Activated CD4-positive, alpha-beta memory T cell treated with anti-CD3 and anti-CD28 coated beads, Interleukin-2, amount 10 ng/mL, durations not matched to agents 7 days and 5 days (primary cell): ENCODE measurements around the gene WNT8A. TPM values are rescaled to one million over a fixed set of nuclear protein-coding genes. Genes with fewer than 3 reads are reported as not detected.

Source experiments
- CTCF ChIA-PET: fragments of 350-600 bp; sonication (Branson Sonifier 250); formaldehyde crosslinking; loops from one replicate; lab custom pipeline; 2021; ENCODE audit warnings: antibody characterized with exemption, inconsistent platforms; lab: Charles Lee
- POLR2A ChIA-PET: fragments of 350-600 bp; sonication (Branson Sonifier 250); formaldehyde crosslinking; loops from one replicate; lab custom pipeline; 2021; ENCODE audit warnings: antibody characterized with exemption; lab: Charles Lee
- DNase-seq: peaks from one replicate; pipeline ENCODE4 v3.0.0-alpha.2; 2020
- H3K27ac Mint-ChIP-seq: one replicate; pipeline ENCODE4 v1.8.0; 2021; ENCODE audit warnings: mild to moderate bottlenecking, mixed read lengths
- H3K27me3 Mint-ChIP-seq: one replicate; pipeline ENCODE4 v1.8.0; 2021; ENCODE audit warnings: mixed read lengths
- H3K36me3 Mint-ChIP-seq: one replicate; pipeline ENCODE4 v1.8.0; 2021; ENCODE audit warnings: low read depth, mixed read lengths
- H3K4me1 Mint-ChIP-seq: one replicate; pipeline ENCODE4 v1.8.0; 2021; ENCODE audit warnings: mixed read lengths
- H3K4me3 Mint-ChIP-seq: one replicate; pipeline ENCODE4 v1.8.0; 2021; ENCODE audit warnings: mild to moderate bottlenecking, mixed read lengths
- H3K9me3 Mint-ChIP-seq: one replicate; pipeline ENCODE4 v1.8.0; 2021; ENCODE audit warnings: mixed read lengths
- total RNA-seq, 2 experiments: library from RNA; stranded (reverse); gene quantifications; one replicate each; pipeline ENCODE4 v1.2.3, GENCODE V29; 2021

The WNT8A gene
- total RNA-seq, 2 experiments from 2014 or later = not detected

DNA sequence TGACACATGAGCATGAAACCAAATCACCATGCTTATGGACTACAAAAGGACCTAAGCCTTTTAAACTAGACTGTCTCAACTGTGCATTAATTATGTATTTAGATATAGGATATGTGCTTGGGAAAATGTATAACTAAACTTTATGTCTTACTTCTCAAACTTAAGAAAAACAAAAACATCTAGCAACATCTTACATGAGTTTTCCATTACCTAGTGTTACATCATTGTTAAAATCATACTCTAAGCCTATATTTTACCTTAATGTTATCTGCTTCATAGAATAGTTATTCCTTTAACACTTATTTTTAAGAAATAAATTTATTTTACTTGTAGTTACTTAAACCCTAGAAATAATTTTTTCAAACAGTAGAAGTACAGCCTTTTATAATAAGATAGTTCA is 31.4 kb downstream of the WNT8A start:
- POLR2A ChIA-PET = no interaction called here
- CTCF ChIA-PET = interaction anchor here (1.1 kb wide), 1 partner anchor 79 kb away, joined by 3 read pairs; no protein-coding TSS in a partner anchor

DNA sequence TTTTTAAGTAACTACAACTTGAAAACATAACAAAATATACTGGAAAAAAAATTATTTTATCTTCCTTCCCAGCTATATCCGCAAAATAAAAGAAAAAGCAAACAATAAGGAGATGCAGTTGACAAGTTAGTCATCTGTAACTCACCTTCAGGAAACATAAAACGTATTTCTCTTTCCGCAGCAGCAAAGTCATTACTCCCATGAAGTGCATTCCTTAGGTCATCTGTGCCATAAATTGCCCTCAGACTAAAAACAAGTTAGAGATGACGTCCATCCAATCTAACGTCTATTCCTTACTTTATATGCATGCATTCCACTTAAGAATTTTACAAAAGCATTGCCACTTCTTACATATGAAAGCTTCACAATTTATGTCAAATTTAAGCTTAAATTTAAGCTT is 44.5 kb downstream of the WNT8A start:
- DNase-seq = no peak
- CTCF ChIA-PET = interaction anchor here (1.1 to 2.0 kb wide), 2 partner anchors 51 to 59 kb away, joined by 5 to 14 read pairs; no protein-coding TSS in a partner anchor
- Mint-ChIP-seq H3K36me3 (no peaks in the 10 kb centered on the region), H3K9me3 (no peaks in the 10 kb centered on the region), H3K27me3 (peaks cover 24% of the 10 kb centered on the region), H3K4me1 (peaks cover 2% of the 10 kb centered on the region), H3K27ac (no peak overlapping the region), H3K4me3 (no peak overlapping the region)
- POLR2A ChIA-PET = no interaction called here

More for the DNA sequence above, 31.4 kb downstream of the WNT8A start:
- H3K27ac Mint-ChIP-seq = no peak overlapping the region
- no peaks in the 10 kb centered on the region for H3K9me3 Mint-ChIP-seq
- no peaks in the 10 kb centered on the region for H3K4me1 Mint-ChIP-seq
- H3K36me3 Mint-ChIP-seq = no peaks in the 10 kb centered on the region
- DNase-seq = no peak
- H3K27me3 Mint-ChIP-seq = peaks cover 21% of the 10 kb centered on the region
- H3K4me3 Mint-ChIP-seq = no peak overlapping the region

DNA sequence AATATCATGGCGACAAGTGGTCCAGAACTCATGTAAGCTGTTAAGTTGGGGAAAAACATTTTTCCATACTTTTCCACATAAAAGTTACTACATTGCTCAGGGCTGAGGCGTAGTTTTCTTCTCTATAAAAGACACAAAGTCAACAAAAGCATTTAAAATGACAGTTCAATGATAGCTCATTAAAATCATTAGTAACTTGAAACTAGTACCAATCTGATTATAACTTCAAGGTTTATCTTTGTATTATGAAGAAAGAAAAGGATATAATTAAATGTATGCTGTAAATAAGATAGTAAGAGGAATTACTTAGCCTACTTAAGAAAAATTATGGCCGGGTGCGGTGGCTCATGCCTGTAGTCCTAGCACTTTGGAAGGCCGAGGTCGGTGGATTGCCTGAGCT is 45.5 kb downstream of the WNT8A start:
- H3K4me3 Mint-ChIP-seq = no peak overlapping the region
- peaks cover 3% of the 10 kb centered on the region for H3K4me1 Mint-ChIP-seq
- CTCF ChIA-PET = interaction anchor here (0.5 to 2.0 kb wide), 6 partner anchors 26 to 498 kb away, joined by 3 to 14 read pairs (median 4); no protein-coding TSS in a partner anchor
- no peaks in the 10 kb centered on the region for H3K9me3 Mint-ChIP-seq
- no peaks in the 10 kb centered on the region for H3K36me3 Mint-ChIP-seq
- POLR2A ChIA-PET = interaction anchor here (0.6 kb wide), 1 partner anchor 68 kb away, joined by 3 read pairs; no protein-coding TSS in a partner anchor
- H3K27ac Mint-ChIP-seq = no peak overlapping the region
- peaks cover 22% of the 10 kb centered on the region for H3K27me3 Mint-ChIP-seq
- DNase-seq = no peak

DNA sequence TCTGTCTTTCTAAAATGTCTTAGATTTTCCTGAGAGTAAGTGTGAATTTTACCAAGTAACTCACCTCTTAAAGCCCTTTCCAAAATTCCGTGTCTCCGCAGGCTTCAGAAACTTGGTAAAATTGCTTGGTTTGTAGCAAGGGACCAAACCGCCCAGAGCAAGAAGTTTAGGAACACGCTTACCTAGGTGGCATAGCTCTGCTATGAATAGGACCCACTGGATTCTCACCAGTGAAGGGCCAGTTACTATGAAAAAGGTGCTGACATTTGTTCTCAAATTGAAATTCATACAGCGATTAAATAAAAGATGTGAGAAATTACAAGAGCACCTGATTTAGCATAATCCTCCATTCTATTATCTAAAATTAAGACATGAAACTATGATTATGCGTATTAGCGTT is 48.7 kb downstream of the WNT8A start:
- no peak for DNase-seq
- Mint-ChIP-seq H3K4me3 (no peak overlapping the region), H3K27ac (no peak overlapping the region), H3K4me1 (peaks cover 3% of the 10 kb centered on the region), H3K9me3 (no peaks in the 10 kb centered on the region), H3K27me3 (peaks cover 24% of the 10 kb centered on the region), H3K36me3 (no peaks in the 10 kb centered on the region)
- POLR2A ChIA-PET = no interaction called here
- CTCF ChIA-PET = interaction anchor here (0.6 to 3.7 kb wide), 21 partner anchors 12 to 505 kb away, joined by 3 to 88 read pairs (median 4); partner anchors contain the start of gene PKD2L2

DNA sequence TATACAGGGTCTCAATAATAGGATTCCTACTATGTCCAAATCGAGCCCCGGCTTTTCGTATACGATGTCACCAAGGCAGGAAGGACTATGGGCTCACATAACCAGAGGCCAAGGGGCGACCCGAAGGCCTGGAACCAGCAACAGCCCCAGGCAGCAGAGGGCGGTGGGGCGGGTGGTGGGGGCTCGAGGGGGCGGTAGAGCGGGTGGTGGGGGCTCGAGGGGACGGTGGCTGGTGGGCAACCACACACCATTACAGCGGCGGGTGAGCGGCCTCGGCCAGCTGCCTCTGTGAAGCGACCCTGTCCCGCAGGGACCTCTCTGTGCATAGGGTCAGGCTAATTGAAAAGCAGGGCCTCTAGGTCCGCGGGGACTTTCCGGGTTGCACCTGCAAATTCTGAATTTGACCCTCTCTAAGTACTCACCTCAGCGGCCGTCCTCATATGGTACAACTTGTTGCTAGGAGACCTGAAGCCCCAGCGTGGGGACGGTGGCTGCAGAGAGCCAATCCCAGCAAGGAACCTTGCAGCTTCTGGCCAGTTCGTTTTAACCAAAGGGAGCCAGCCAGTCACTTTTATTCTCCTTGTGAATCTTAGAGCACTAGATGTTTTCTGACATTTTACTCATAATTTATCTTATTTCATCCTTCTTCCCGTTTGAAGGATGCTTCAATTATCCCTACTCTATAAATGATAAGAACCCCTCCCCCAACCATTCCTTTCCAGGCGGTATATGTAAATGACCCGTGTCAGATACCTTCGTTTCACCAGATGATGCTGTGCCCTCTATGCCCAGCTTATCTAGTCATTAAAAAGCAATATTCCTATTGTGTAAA is 55.3 kb downstream of the WNT8A start, which contains the start of gene NME5:
Gene NME5 (minus strand): TSS at position 480 of the 832 bp plus-strand sequence. CDS start 648 bp downstream, outside the sequence.
- no peaks in the 10 kb centered on the region for H3K4me1 Mint-ChIP-seq
- H3K27me3 Mint-ChIP-seq = peaks cover 10% of the 10 kb centered on the region
- CTCF ChIA-PET = interaction anchor here (1.2 kb wide), 1 partner anchor 61 kb away, joined by 4 read pairs; no protein-coding TSS in a partner anchor
- no peak within 1 kb of the TSS for H3K27ac Mint-ChIP-seq
- DNase-seq = no peak
- POLR2A ChIA-PET = no interaction called here
- no peaks in the 10 kb centered on the region for H3K9me3 Mint-ChIP-seq
- no peak within 1 kb of the TSS for H3K4me3 Mint-ChIP-seq
- no peaks in the 10 kb centered on the region for H3K36me3 Mint-ChIP-seq

DNA sequence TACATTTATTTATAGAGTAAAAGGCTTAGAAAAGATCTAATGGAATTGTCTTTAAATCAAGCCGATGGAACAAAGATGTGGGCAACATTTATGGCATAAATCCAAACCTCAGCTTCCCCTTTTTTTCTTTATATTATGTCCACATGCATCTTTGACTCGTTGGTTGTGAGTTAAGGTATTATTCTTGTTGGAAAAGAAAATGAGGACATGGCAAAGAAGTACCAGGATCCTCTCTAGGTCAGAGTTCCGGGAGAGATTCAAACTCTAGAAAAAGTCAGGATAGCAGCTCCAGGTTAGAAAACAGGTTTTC is 55.9 kb downstream of the WNT8A start:
- H3K4me3 Mint-ChIP-seq = no peak overlapping the region
- no peak overlapping the region for H3K27ac Mint-ChIP-seq
- H3K36me3 Mint-ChIP-seq = no peaks in the 10 kb centered on the region
- ChIA-PET POLR2A (no interaction called here), CTCF (interaction anchor here (1.2 kb wide), 1 partner anchor 62 kb away, joined by 4 read pairs; no protein-coding TSS in a partner anchor)
- no peaks in the 10 kb centered on the region for H3K4me1 Mint-ChIP-seq
- no peak for DNase-seq
- H3K27me3 Mint-ChIP-seq = peaks cover 10% of the 10 kb centered on the region
- H3K9me3 Mint-ChIP-seq = no peaks in the 10 kb centered on the region

DNA sequence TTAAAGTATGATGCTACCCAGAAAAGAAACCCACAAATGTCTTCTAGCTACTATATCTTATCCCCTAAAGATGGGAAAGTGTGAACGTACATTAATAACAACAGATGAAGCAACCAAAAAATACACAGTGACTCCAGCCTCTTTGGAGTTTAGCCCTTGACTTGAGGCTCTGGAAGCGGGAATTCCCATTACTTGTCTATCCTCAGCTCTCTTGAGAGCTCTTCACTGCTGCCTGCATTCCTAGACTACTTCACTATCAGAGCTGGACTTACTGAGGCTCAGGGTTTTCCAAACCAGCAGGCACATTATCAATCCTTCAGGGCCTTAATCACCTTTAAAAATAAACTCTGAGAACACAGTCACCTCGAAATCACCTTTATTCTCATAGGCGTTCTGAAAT is 56.4 kb downstream of the WNT8A start:
- POLR2A ChIA-PET = no interaction called here
- no peaks in the 10 kb centered on the region for H3K36me3 Mint-ChIP-seq
- H3K4me1 Mint-ChIP-seq = no peaks in the 10 kb centered on the region
- CTCF ChIA-PET = interaction anchor here (1.2 kb wide), 1 partner anchor 62 kb away, joined by 4 read pairs; no protein-coding TSS in a partner anchor
- no peak overlapping the region for H3K4me3 Mint-ChIP-seq
- no peak overlapping the region for H3K27ac Mint-ChIP-seq
- H3K9me3 Mint-ChIP-seq = no peaks in the 10 kb centered on the region
- H3K27me3 Mint-ChIP-seq = peaks cover 10% of the 10 kb centered on the region
- no peak for DNase-seq

Other genes starting within 250 kb of the WNT8A start
- gene MYOT, start 216.2 kb upstream of the WNT8A start, total RNA-seq = not detected
- gene PKD2L2, start 194.6 kb upstream of the WNT8A start, total RNA-seq = under 1 TPM in 1 of 2 experiments, not detected in 1; 0.30 TPM
- gene FAM13B, start 51.0 kb upstream of the WNT8A start, total RNA-seq = 10 to 100 TPM; 24.9 to 25.3 TPM
- gene NME5, start 55.4 kb downstream of the WNT8A start, total RNA-seq = not detected
- gene BRD8, start 94.6 kb downstream of the WNT8A start, total RNA-seq = 10 to 100 TPM; 62.9 to 72.7 TPM
- gene KIF20A, start 95.1 kb downstream of the WNT8A start, total RNA-seq = 10 to 100 TPM; 50.7 to 55.7 TPM
- 10 to 100 TPM; 32.3 to 33.3 TPM for gene CDC23, start 129.3 kb downstream of the WNT8A start, total RNA-seq
- not detected for gene GFRA3, start 190.6 kb downstream of the WNT8A start, total RNA-seq
- gene CDC25C, start 247.8 kb downstream of the WNT8A start, total RNA-seq = 10 to 100 TPM; 15.2 to 18.4 TPM